Activated gamma-delta T cell treated with anti-CD3 and anti-CD28 coated beads, Interleukin-2, amount 50 U/mL, for 16 hours (primary cell): ENCODE data around the gene UBTD2.
A peak's percentile ranks its signal among the peaks of the same experiment; 100 is the strongest.

Experiments
- DNase-seq: peaks from one replicate; pipeline ENCODE4 v3.0.0-alpha.2; 2020; ENCODE audit warnings: low read depth

UBTD2 gene

DNA sequence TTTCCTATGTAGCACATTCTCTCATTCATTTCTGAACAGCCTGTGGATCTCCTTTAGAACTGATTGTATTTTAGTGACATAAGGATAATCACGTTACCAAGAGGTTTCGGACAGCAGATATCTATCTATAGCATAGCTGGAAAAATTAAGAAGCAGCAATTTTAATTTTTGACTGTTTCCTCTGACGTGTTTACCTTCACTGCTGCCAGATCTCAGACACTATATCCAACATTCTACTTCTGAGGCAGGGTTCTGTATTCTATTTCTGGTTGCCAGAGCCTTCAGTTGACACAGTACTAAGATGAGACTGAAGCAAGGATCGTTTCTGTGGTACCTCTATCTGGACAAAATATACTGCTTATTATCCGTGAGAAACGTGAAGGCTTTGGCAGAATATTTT lies 89.7 kb downstream of the UBTD2 start, which contains the start of gene EFCAB9:
TSS of gene EFCAB9 (plus strand) at position 301 of the 400 bp plus-strand sequence. CDS start at position 302, 1 bp downstream.
- DNase-seq, result no peak

- no peak for DNase-seq
Measured at GRCh38 chr5:172189693-172190296, 93.8 kb downstream of the UBTD2 start.

GRCh38 chr5:172188893-172189692 lies 94.5 kb downstream of the UBTD2 start:
- no peak for DNase-seq

GRCh38 chr5:172188033-172188892 lies 95.3 kb downstream of the UBTD2 start, which contains the start of gene STK10:
Gene STK10, minus strand, starts transcription at chr5:172188224. Its CDS starts 182 bp downstream, at chr5:172188042.
- peak; percentile 85 for DNase-seq

GRCh38 chr5:172187118-172188032 lies 96.2 kb downstream of the UBTD2 start:
- DNase-seq, result peak; percentile 56

DNA sequence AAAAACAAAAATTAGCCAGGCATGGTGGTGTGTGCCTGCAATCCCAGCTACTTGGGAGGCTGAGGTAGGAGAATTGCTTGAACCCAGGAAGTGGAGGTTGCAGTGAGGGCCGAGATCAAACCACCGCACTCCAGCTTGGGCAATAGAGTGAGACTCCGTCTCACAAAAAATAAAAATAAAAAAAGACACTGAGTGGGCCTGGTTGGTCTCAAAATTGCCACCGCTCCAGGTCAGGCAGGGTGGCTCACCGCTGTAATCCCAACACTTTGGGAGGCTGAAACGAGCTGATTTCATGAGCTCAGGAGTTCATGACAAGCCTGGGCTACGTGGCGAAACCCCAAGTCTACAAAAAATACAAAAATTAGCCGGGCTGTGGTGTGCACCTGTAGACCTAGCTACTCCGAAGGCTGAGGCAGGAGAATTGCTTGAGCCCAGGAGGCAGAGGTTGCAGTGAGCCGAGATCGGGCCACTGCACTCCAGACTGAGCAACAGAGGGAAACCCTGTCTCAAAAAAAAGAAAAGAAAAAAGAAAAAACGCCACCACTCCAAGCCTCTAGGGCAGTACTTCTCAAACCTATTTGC lies 97.4 kb downstream of the UBTD2 start:
- no peak for DNase-seq

GRCh38 chr5:172185096-172185461 lies 98.5 kb downstream of the UBTD2 start:
- no peak for DNase-seq

DNA sequence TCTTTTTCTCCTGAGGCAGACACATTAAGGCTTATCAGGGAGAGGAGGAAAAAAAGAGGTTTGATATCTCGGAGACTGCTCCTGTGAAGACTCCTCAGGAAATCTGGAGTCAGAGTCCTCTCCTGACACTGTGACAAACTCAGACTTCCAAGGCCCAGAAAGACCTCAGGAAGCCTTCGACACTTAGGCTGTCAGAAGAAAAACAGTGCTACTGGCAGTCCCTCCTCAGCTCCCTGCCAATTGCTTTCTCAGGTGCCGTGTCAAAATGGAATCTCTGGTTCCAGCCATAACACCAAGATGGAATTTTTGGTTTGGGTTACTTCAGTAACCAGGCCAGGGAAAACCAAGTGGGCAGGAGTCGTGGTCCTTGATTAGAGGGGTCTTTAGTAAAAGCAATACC lies 99.7 kb downstream of the UBTD2 start:
- no peak for DNase-seq

DNA sequence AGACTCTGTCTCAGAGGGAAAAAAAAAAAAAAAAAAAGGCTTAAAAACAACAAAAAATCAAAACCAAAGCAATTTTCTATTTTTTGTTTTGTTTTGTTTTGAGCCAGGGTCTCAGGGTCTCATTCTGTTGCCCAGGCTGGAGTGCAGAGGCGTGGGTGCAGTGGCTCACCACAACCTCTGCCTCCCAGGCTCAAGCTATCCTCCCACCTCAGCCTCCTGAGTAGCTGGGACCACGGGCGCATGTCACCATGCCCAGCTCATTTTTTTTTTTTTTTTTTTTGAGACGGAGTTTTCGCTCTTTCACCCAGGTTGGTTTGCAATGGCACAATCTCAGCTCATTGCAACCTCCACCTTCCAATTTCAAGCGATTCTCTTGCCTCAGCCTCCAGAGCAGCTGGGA lies 101.3 kb downstream of the UBTD2 start:
- DNase-seq, result no peak

- no peak for DNase-seq
Measured at GRCh38 chr5:172180936-172181335, 102.6 kb downstream of the UBTD2 start.

DNA sequence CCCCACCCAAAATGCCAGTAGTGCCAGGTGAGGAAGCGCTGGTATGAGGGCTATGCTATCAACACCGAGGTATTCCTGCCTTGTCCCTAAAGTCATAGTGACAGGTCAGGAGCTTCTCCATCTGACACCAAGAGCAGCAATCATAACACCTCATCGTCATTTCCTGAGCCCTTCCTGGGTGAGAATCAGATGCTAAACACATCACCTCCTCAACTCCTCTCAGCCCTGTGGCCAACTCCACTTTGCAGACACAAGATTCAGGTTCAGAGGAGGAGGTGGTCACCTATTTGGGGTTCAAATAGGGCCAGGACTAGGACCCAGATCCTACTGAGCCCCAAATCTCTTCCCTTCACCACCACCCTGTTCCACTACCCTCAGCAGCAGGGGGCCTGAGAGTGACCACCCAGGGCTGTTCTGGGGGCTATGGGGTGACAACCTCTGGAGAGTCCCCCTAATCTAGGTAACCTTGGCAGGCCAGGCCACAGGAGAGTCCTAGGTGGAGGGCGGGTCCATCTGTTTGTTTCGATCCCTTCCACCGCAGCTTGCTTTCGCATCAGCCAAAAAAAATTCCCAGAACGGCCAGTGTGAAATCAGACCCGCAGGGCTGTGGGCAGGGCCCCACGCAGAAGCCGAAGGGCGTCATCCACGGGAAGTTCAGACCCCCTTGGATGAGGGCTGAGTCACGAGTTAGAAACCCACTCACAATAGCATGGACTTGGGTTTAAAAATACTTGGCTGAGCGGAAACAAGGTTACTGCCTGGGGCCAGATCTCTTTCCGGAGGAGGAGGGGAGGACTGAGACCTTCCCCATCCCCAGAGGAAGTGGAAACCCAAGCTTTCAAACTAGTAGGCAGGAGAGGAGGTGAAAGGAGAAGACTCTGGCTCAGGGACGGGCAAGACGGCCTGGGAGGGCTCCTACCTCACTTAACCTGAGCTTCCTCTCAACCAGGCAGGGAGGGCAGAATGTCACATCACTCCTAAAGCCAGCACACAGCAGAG lies 104.3 kb downstream of the UBTD2 start:
- no peak for DNase-seq

DNA sequence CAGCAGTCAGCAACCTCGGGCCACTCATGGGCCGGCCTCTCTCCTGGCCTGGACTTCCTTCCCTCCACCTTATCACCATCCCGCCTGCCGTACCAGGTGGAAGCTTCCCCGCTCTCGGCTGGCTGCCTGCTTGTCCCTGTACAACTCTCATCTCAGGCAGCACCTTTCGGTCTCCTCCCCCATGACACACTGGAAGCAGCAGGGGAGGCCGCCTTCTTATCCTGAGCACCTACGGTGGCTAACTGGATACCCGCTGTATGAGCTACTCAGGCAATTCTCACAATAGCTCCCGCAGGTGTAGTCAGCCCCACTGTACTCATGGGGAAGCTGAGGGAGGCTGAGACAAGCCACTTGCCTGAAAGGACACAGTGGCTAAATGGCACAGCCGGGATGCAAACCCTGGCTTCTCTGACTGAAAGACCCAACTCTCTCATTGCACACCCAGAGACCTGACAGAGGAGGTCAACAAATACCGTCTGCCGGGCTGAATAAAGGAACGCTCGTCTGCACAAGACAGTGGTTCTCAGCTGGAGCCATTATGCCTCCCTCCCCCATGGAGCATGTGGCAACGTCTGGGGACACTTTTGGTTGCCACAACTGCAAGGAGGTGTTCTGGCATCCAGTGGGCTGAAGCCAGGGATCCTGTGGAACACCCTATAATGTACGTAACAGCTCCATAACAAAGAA lies 105.1 kb downstream of the UBTD2 start:
- no peak for DNase-seq

- DNase-seq, result no peak
Measured at GRCh38 chr5:172177176-172177575, 106.4 kb downstream of the UBTD2 start.

- peak; percentile 90 for DNase-seq
Measured at GRCh38 chr5:172175263-172175719, 108.3 kb downstream of the UBTD2 start.

- no peak for DNase-seq
Measured at GRCh38 chr5:172173564-172174153, 109.9 kb downstream of the UBTD2 start.

DNA sequence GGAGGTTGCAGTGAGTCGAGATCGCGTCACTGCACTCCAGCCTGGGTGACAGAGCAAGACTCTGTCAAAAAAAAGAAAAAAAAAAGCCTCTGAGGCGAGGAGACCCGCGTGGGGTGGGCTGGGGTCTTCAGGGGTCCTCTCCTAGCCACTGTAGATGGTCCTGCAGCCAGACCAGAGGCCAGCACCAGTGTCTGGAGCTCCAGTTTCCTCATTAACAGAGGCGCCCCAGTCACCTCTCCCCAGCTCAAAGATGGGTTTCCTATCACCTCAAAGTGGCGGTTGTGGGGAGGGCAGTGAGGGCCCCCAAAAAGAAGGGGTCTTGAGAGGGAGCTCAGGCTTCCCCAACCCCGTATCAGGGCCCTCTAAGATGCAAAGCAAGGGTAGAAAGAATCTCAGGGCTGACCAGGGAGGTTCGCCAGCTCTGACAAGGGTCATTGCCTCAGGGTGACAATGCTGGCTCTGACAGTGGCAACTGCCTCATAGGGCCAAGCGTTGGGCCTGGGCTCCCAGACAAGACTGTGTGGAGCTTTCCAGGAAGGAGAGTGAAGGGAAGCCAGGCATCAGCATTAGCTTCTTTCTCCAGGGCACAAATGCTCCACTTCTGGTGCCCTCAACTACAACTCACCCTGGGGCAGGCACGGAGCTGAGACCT lies 110.5 kb downstream of the UBTD2 start:
- DNase-seq, result no peak

GRCh38 chr5:172171118-172171517 lies 112.4 kb downstream of the UBTD2 start:
- DNase-seq, result no peak

- DNase-seq, result no peak
Measured at GRCh38 chr5:172170251-172170701, 113.3 kb downstream of the UBTD2 start.
